Muscle layer of colon (tissue), 2 donors: ENCODE measurements around the gene ADSS1.

ENCODE experiments used
- H3K27ac ChIP-seq: one replicate; pipeline ENCODE4 v1.7.0; 2013; ENCODE audit warnings: low read depth, mild to moderate bottlenecking, low read length, moderate library complexity
- H3K27me3 ChIP-seq, 2 donors: one replicate each; pipeline ENCODE4 v1.7.0; 2013; ENCODE audit warnings: low read length in 2 of 2, mild to moderate bottlenecking in 2 of 2; ENCODE audit not compliant: insufficient read depth in 2 of 2, control insufficient read depth in 1 of 2
- H3K36me3 ChIP-seq: one replicate; pipeline ENCODE4 v1.7.0; 2013; ENCODE audit warnings: mild to moderate bottlenecking, low read length; ENCODE audit not compliant: insufficient read depth
- H3K4me1 ChIP-seq: one replicate; pipeline ENCODE4 v1.7.0; 2013; ENCODE audit warnings: mild to moderate bottlenecking, low read length; ENCODE audit not compliant: insufficient read depth
- H3K4me3 ChIP-seq, 2 donors: one replicate each; pipeline ENCODE4 v1.7.0; 2013; ENCODE audit warnings: low read length in 2 of 2, low read depth in 1 of 2, mild to moderate bottlenecking in 1 of 2, moderate library complexity in 1 of 2
- H3K9ac ChIP-seq: one replicate; pipeline ENCODE4 v1.7.0; 2013; ENCODE audit warnings: low read length
- H3K9me3 ChIP-seq: one replicate; pipeline ENCODE4 v1.7.0; 2013; ENCODE audit warnings: mild to moderate bottlenecking, low read length
- donor health status: abdominal sarcoma.
- donor health status: Adenocarcinoma of cecum.

Gene ADSS1

GRCh38 chr14:104703269-104703668 is 20.8 kb upstream of the ADSS1 start:
- Histone ChIP-seq H3K4me3 (no peak overlapping the region), H3K27ac (no peak overlapping the region), H3K9me3 (no peaks in the 10 kb centered on the region), H3K27me3 (no peaks in the 10 kb centered on the region), H3K36me3 (peaks cover 15% of the 10 kb centered on the region), H3K9ac (no peak overlapping the region), H3K4me1 (peaks cover 27% of the 10 kb centered on the region)

GRCh38 chr14:104704252-104704651 is 19.8 kb upstream of the ADSS1 start:
- Histone ChIP-seq H3K4me3 (no peak overlapping the region), H3K9ac (no peak overlapping the region), H3K36me3 (peaks cover 15% of the 10 kb centered on the region), H3K9me3 (no peaks in the 10 kb centered on the region), H3K4me1 (peaks cover 20% of the 10 kb centered on the region), H3K27me3 (no peaks in the 10 kb centered on the region), H3K27ac (no peak overlapping the region)

GRCh38 chr14:104705340-104706047 is 18.5 kb upstream of the ADSS1 start:
- Histone ChIP-seq H3K4me3 (no peak overlapping the region), H3K9ac (no peak overlapping the region), H3K36me3 (peaks cover 20% of the 10 kb centered on the region), H3K4me1 (peaks cover 11% of the 10 kb centered on the region), H3K9me3 (no peaks in the 10 kb centered on the region), H3K27ac (no peak overlapping the region), H3K27me3 (no peaks in the 10 kb centered on the region)

GRCh38 chr14:104706733-104707607 is 17.1 kb upstream of the ADSS1 start:
- peaks cover 35% of the 10 kb centered on the region for H3K36me3 ChIP-seq
- no peak overlapping the region for H3K9ac ChIP-seq
- H3K4me3 ChIP-seq = no peak overlapping the region
- H3K9me3 ChIP-seq = no peaks in the 10 kb centered on the region
- H3K4me1 ChIP-seq = peaks cover 9% of the 10 kb centered on the region
- H3K27me3 ChIP-seq = no peaks in the 10 kb centered on the region
- no peak overlapping the region for H3K27ac ChIP-seq

GRCh38 chr14:104707608-104708595 is 16.1 kb upstream of the ADSS1 start:
- Histone ChIP-seq H3K27ac (no peak overlapping the region), H3K36me3 (peaks cover 44% of the 10 kb centered on the region), H3K9ac (no peak overlapping the region), H3K4me3 (no peak overlapping the region), H3K9me3 (no peaks in the 10 kb centered on the region), H3K27me3 (no peaks in the 10 kb centered on the region), H3K4me1 (peaks cover 9% of the 10 kb centered on the region)

GRCh38 chr14:104708606-104709268 is 15.3 kb upstream of the ADSS1 start:
- Histone ChIP-seq H3K4me1 (peaks cover 9% of the 10 kb centered on the region), H3K9me3 (no peaks in the 10 kb centered on the region), H3K4me3 (no peak overlapping the region), H3K9ac (no peak overlapping the region), H3K27me3 (no peaks in the 10 kb centered on the region), H3K36me3 (peaks cover 51% of the 10 kb centered on the region), H3K27ac (no peak overlapping the region)

- Histone ChIP-seq H3K9ac (no peak overlapping the region), H3K4me3 (no peak overlapping the region), H3K27ac (no peak overlapping the region), H3K4me1 (peaks cover 9% of the 10 kb centered on the region), H3K27me3 (no peaks in the 10 kb centered on the region), H3K9me3 (no peaks in the 10 kb centered on the region), H3K36me3 (peaks cover 47% of the 10 kb centered on the region)
These were observed 14.5 kb upstream of the ADSS1 start for GRCh38 chr14:104709387-104710039.

GRCh38 chr14:104710071-104710735 is 13.8 kb upstream of the ADSS1 start:
- H3K9me3 ChIP-seq = no peaks in the 10 kb centered on the region
- H3K27ac ChIP-seq = no peak overlapping the region
- H3K36me3 ChIP-seq = peaks cover 41% of the 10 kb centered on the region
- H3K27me3 ChIP-seq = no peaks in the 10 kb centered on the region
- H3K4me3 ChIP-seq = no peak overlapping the region
- H3K9ac ChIP-seq = no peak overlapping the region
- H3K4me1 ChIP-seq = peaks cover 9% of the 10 kb centered on the region

- Histone ChIP-seq H3K36me3 (peaks cover 41% of the 10 kb centered on the region), H3K9me3 (no peaks in the 10 kb centered on the region), H3K27ac (no peak overlapping the region), H3K9ac (no peak overlapping the region), H3K4me1 (peaks cover 8% of the 10 kb centered on the region), H3K4me3 (no peak overlapping the region), H3K27me3 (no peaks in the 10 kb centered on the region)
These were observed 10.9 kb upstream of the ADSS1 start for GRCh38 chr14:104712881-104713734.
